SK-N-SH (cell line): ENCODE results near the gene FSTL5.

Experiments
- CTCF ChIP-seq: fragments of 200-600 bp; sonication (generic); IDR thresholded peaks from 2 replicates; pipeline ENCODE4 v1.6.1; 2017; ENCODE audit warnings: antibody characterized with exemption, mild to moderate bottlenecking, moderate library complexity
- ELF1 ChIP-seq: IDR thresholded peaks from 2 replicates; pipeline ENCODE4 v1.4.0; 2012
- EP300 ChIP-seq, 2 experiments: IDR thresholded peaks; 2 replicates each; pipeline versions ENCODE4 v1.4.0 to v1.6.1; 2012; ENCODE audit warnings: borderline replicate concordance in 1 of 2, low read depth in 1 of 2, low read length in 1 of 2
- GATA2 ChIP-seq: sonication (generic); formaldehyde crosslinking; IDR thresholded peaks from 2 replicates; pipeline ENCODE4 v1.5.0; 2020; ENCODE audit warnings: mild to moderate bottlenecking, missing genetic modification reagents
- NRF1 ChIP-seq: IDR thresholded peaks from 2 replicates; pipeline ENCODE4 v1.6.1; 2012; ENCODE audit warnings: low read depth, mild to moderate bottlenecking, low read length
- RAD21 ChIP-seq: IDR thresholded peaks from 2 replicates; pipeline ENCODE4 v1.6.1; 2012; ENCODE audit warnings: mild to moderate bottlenecking, low read length
- RFX5 ChIP-seq: IDR thresholded peaks from 2 replicates; pipeline ENCODE4 v1.6.1; 2012; ENCODE audit warnings: mild to moderate bottlenecking, improper control_type of control experiment, low read length
- SMC3 ChIP-seq: IDR thresholded peaks from 2 replicates; pipeline ENCODE4 v1.6.1; 2012; ENCODE audit warnings: low read depth, low read length, improper control_type of control experiment
- YY1 ChIP-seq: IDR thresholded peaks from 2 replicates; pipeline ENCODE4 v1.4.0; 2012; ENCODE audit warnings: low read depth, mild to moderate bottlenecking
- TF ChIP-seq, protein P1 (sequence below): IDR thresholded peaks from 2 replicates; pipeline ENCODE4 v1.4.0; 2012; ENCODE audit warnings: low read depth
- TF ChIP-seq, protein P2 (sequence below): IDR thresholded peaks from 2 replicates; pipeline ENCODE4 v1.4.0; 2012; ENCODE audit warnings: low read depth, borderline replicate concordance
- TF ChIP-seq, protein P3 (sequence below): IDR thresholded peaks from 2 replicates; pipeline ENCODE4 v1.6.1; 2012; ENCODE audit warnings: mild to moderate bottlenecking, low read depth, low read length, moderate library complexity

GRCh38 chr4:161990721-161991120 lies 173.1 kb downstream of the FSTL5 start:
- no peak for TF ChIP-seq GATA2
- TF ChIP-seq CTCF, result no peak
- no peak for TF ChIP-seq YY1
- no peak for TF ChIP-seq ELF1
- TF ChIP-seq, protein P1, sequence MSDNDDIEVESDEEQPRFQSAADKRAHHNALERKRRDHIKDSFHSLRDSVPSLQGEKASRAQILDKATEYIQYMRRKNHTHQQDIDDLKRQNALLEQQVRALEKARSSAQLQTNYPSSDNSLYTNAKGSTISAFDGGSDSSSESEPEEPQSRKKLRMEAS, result no peak
- TF ChIP-seq SMC3, result no peak
- TF ChIP-seq RFX5, result no peak
- no peak for TF ChIP-seq NRF1
- no peak for TF ChIP-seq EP300 (IDR thresholded peaks at IDR 0.05; ENCODE audit: borderline replicate concordance in 1 of 2, low read depth in 1 of 2, low read length in 1 of 2)
- TF ChIP-seq, protein P2, sequence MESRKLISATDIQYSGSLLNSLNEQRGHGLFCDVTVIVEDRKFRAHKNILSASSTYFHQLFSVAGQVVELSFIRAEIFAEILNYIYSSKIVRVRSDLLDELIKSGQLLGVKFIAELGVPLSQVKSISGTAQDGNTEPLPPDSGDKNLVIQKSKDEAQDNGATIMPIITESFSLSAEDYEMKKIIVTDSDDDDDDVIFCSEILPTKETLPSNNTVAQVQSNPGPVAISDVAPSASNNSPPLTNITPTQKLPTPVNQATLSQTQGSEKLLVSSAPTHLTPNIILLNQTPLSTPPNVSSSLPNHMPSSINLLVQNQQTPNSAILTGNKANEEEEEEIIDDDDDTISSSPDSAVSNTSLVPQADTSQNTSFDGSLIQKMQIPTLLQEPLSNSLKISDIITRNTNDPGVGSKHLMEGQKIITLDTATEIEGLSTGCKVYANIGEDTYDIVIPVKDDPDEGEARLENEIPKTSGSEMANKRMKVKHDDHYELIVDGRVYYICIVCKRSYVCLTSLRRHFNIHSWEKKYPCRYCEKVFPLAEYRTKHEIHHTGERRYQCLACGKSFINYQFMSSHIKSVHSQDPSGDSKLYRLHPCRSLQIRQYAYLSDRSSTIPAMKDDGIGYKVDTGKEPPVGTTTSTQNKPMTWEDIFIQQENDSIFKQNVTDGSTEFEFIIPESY, result no peak
- no peak for TF ChIP-seq RAD21
- TF ChIP-seq, protein P3, sequence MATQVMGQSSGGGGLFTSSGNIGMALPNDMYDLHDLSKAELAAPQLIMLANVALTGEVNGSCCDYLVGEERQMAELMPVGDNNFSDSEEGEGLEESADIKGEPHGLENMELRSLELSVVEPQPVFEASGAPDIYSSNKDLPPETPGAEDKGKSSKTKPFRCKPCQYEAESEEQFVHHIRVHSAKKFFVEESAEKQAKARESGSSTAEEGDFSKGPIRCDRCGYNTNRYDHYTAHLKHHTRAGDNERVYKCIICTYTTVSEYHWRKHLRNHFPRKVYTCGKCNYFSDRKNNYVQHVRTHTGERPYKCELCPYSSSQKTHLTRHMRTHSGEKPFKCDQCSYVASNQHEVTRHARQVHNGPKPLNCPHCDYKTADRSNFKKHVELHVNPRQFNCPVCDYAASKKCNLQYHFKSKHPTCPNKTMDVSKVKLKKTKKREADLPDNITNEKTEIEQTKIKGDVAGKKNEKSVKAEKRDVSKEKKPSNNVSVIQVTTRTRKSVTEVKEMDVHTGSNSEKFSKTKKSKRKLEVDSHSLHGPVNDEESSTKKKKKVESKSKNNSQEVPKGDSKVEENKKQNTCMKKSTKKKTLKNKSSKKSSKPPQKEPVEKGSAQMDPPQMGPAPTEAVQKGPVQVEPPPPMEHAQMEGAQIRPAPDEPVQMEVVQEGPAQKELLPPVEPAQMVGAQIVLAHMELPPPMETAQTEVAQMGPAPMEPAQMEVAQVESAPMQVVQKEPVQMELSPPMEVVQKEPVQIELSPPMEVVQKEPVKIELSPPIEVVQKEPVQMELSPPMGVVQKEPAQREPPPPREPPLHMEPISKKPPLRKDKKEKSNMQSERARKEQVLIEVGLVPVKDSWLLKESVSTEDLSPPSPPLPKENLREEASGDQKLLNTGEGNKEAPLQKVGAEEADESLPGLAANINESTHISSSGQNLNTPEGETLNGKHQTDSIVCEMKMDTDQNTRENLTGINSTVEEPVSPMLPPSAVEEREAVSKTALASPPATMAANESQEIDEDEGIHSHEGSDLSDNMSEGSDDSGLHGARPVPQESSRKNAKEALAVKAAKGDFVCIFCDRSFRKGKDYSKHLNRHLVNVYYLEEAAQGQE, result no peak
